Measurements from ENCODE around the gene OPRL1. TPM values are rescaled to one million over a fixed set of nuclear protein-coding genes. Genes with fewer than 3 reads are reported as not detected.

OPRL1 gene
- total and polyA plus RNA-seq, 2 of the 8 experiments (the other 6 are each of a cell fraction or from before 2014, with no cell fraction given): 0.63 to 0.98 TPM

- H3K9ac ChIP-seq (replicated peaks in 1 of 4; ENCODE audit: extremely low read depth in 1 of 4, low read depth in 3 of 4, low read length in 3 of 4): no peak overlapping the region
- no peak overlapping the region for H2BK15ac ChIP-seq (ENCODE audit: low read length)
- H3K23me2 ChIP-seq (ENCODE audit: low read depth, low read length): peaks cover 2% of the 10 kb centered on the region; the same call in 1 of the 2 replicates
- 0 out of 8 replicates have a peak, but pooled peaks cover 0 to 3% (median 0%) of the 10 kb centered on the region in 4 experiments for H3K36me3 ChIP-seq (ENCODE audit: control insufficient read depth in 2 of 4, insufficient read depth in 4 of 4, low read length in 3 of 4)
- H3K27ac ChIP-seq (ENCODE audit: low read depth, low read length): no peak overlapping the region
- H4K5ac ChIP-seq (ENCODE audit: insufficient read length, low read depth, low read length): no peak overlapping the region
- ChIA-PET CTCF (ENCODE audit: partially characterized antibody) (interaction anchor here (0.8 to 3.1 kb wide), 10 partner anchors 10 to 49 kb away, joined by 3 to 33 read pairs (median 8); partner anchors contain the start of genes C20orf204, LKAAEAR1, OPRL1 and RGS19), POLR2A (ENCODE audit: partially characterized antibody) (interaction anchor here (1.0 to 4.5 kb wide), 4 partner anchors 10 to 53 kb away, joined by 4 to 27 read pairs (median 4); partner anchors contain the start of genes OPRL1 and RGS19)
- no peak overlapping the region for H3K4me2 ChIP-seq (ENCODE audit: insufficient read depth in 1 of 2, low read depth in 2 of 2, low read length in 2 of 2)
- H2BK5ac ChIP-seq (ENCODE audit: low read depth, low read length): peak overlapping the region; percentile 52; the same call in 1 of the 2 replicates
- H2AK5ac ChIP-seq (ENCODE audit: low read depth, low read length): 0 out of 2 replicates have a peak overlapping the region, but pooled peaks have one; percentile 65
- H3K4me3 ChIP-seq (ENCODE audit: extremely low read depth in 1 of 4, insufficient read depth in 2 of 4, low read depth in 3 of 4, low read length in 4 of 4): no peak overlapping the region
- WGBS, 2 experiments (ENCODE audit: extremely low coverage in 1 of 2, insufficient coverage in 1 of 2, insufficient read length in 1 of 2, insufficient replicate concordance in 2 of 2, low coverage in 1 of 2, low lambda C conversion rate in 2 of 2, missing lambda C conversion rate in 1 of 2): 87% methylated on average over 7 of the region's 12 CpGs; no CpG with 5 or more reads in 1 of the 2 experiments
- peaks cover 2 to 10% of the 10 kb centered on the region in 2 experiments for H4K20me1 ChIP-seq (replicated peaks in 1 of 2; ENCODE audit: control insufficient read depth in 1 of 2, insufficient read depth in 2 of 2, low read length in 2 of 2)
- no peak overlapping the region for H3K23ac ChIP-seq (ENCODE audit: insufficient read length)
- H3K79me1 ChIP-seq (ENCODE audit: low read depth, low read length): 0 out of 2 replicates have a peak, but pooled peaks cover 3% of the 10 kb centered on the region
- H3K9me3 ChIP-seq (ENCODE audit: insufficient read depth in 2 of 2, low read depth in 1 of 2, low read length in 1 of 2): no peaks in the 10 kb centered on the region
- no peak overlapping the region for H3K56ac ChIP-seq (replicated peaks; ENCODE audit: insufficient read length, low read depth, low read length)
- no peak overlapping the region for H2BK20ac ChIP-seq (ENCODE audit: low read length)
- no peak overlapping the region for H3K4ac ChIP-seq (replicated peaks; ENCODE audit: insufficient read length, low read depth, low read length)
- H4K91ac ChIP-seq (replicated peaks; ENCODE audit: insufficient read length, low read length): no peak overlapping the region
- no peak overlapping the region for H4K8ac ChIP-seq (ENCODE audit: extremely low read depth, insufficient read depth, low read length)
- H3K27me3 ChIP-seq (replicated peaks in 1 of 4; ENCODE audit: control insufficient read depth in 3 of 4, extremely low read depth in 1 of 4, insufficient read depth in 3 of 4, low read length in 3 of 4): no peaks in the 10 kb centered on the region
- no peak overlapping the region for H3K14ac ChIP-seq (ENCODE audit: insufficient read length)
- no peaks in the 10 kb centered on the region for H3K79me2 ChIP-seq (ENCODE audit: control insufficient read depth in 1 of 2, insufficient read depth in 2 of 2, low read length in 2 of 2)
- no peak overlapping the region for H3K18ac ChIP-seq (ENCODE audit: extremely low read depth, low read length)
- no peak overlapping the region for H2AFZ ChIP-seq (ENCODE audit: low read length)
- no peak overlapping the region for H2BK120ac ChIP-seq (replicated peaks; ENCODE audit: low read depth, low read length)
- H3K4me1 ChIP-seq (replicated peaks in 1 of 4; ENCODE audit: control insufficient read depth in 3 of 4, insufficient read depth in 4 of 4, low read length in 3 of 4): peaks cover 3 to 20% (median 7%) of the 10 kb centered on the region in 4 experiments
- no peak for FAIRE-seq
- no peak for DNase-seq (ENCODE audit: low read depth in 1 of 2, low spot score in 2 of 2)
- H2BK12ac ChIP-seq (ENCODE audit: low read depth, low read length): peak overlapping the region; percentile 44; the same call in 1 of the 2 replicates
- TF ChIP-seq CEBPB (IDR thresholded peaks at IDR 0.05; ENCODE audit: low read depth, low read length): no peak
- no peak for TF ChIP-seq EGR1 (IDR thresholded peaks at IDR 0.05; ENCODE audit: borderline replicate concordance, low read depth, low read length)
- no peak for TF ChIP-seq BACH1 (IDR thresholded peaks at IDR 0.05; ENCODE audit: low read length)
- TF ChIP-seq FOSL1 (IDR thresholded peaks at IDR 0.05; ENCODE audit: insufficient read depth, low read depth, low read length): no peak
- no peak for TF ChIP-seq HDAC2 (IDR thresholded peaks at IDR 0.05; ENCODE audit: borderline replicate concordance in 1 of 2, low read depth in 2 of 2, low read length in 2 of 2)
- TF ChIP-seq BCL11A (IDR thresholded peaks at IDR 0.05; ENCODE audit: low read depth in 2 of 2, low read length in 2 of 2): no peak
- no peak for TF ChIP-seq USF2 (IDR thresholded peaks at IDR 0.05; ENCODE audit: low read length)
- no peak for TF ChIP-seq SP2 (IDR thresholded peaks at IDR 0.05; ENCODE audit: low read length)
- TF ChIP-seq JUND (IDR thresholded peaks at IDR 0.05; ENCODE audit: low read length): no peak
These were observed 12.1 kb upstream of the OPRL1 start for GRCh38 chr20:64067733-64068307.
